Gastrocnemius medialis (tissue), 4 donors: ENCODE data around the gene UGCG. TPM values are rescaled to one million over a fixed set of nuclear protein-coding genes. Genes with fewer than 3 reads are reported as not detected.

Source experiments
- ATAC-seq, 2 donors: fragments of 150-250 bp; one replicate each; pipeline ENCODE4 v1.9.1; 2016
- DNase-seq, 2 donors: peaks; one replicate each; pipeline ENCODE4 v3.0.0-alpha.2; 2019
- H3K27ac ChIP-seq, 4 donors: fragments of 200-600 bp; sonication (generic); 1 replicate in 1 of 4; 2 replicates in 3 of 4; pipeline ENCODE4 v1.5.1; 2016 to 2018; ENCODE audit warnings: mild to moderate bottlenecking in 2 of 4, moderate library complexity in 1 of 4
- H3K27me3 ChIP-seq, 3 donors: fragments of 200-600 bp; sonication (generic) in 2 of 3; 1 replicate in 1 of 3; 2 replicates in 2 of 3; pipeline versions ENCODE4 v1.5.1 to v1.6.0; 2016 to 2019; ENCODE audit warnings: mild to moderate bottlenecking in 1 of 3, moderate library complexity in 1 of 3
- H3K36me3 ChIP-seq, 2 donors: fragments of 200-600 bp; sonication (generic) in 1 of 2; one replicate each; pipeline ENCODE4 v1.5.1; 2017 to 2018
- H3K4me1 ChIP-seq, 2 donors: fragments of 200-600 bp; sonication (generic) in 1 of 2; one replicate each; pipeline ENCODE4 v1.5.1; 2016 to 2017; ENCODE audit warnings: mild to moderate bottlenecking in 2 of 2
- H3K4me3 ChIP-seq, 4 donors: fragments of 200-600 bp; sonication (generic) in 3 of 4; 1 replicate in 1 of 4; 2 replicates in 3 of 4; pipeline ENCODE4 v1.5.1; 2016 to 2019; ENCODE audit warnings: mild to moderate bottlenecking in 2 of 4
- H3K9me3 ChIP-seq, 3 donors: fragments of 200-600 bp; sonication (generic) in 2 of 3; 1 replicate in 1 of 3; 2 replicates in 2 of 3; pipeline ENCODE4 v1.5.1; 2016 to 2019
- POLR2A ChIP-seq, 2 donors: fragments of 450-650 bp; IDR thresholded peaks; one replicate each; pipeline ENCODE4 v1.6.1; 2017; ENCODE audit warnings: antibody characterized with exemption in 2 of 2, mild to moderate bottlenecking in 2 of 2, moderate library complexity in 2 of 2
- in situ Hi-C, 4 donors: fragments of 200-750 bp; cut with MboI; loops; one replicate each; pipeline versions ENCODE4 v1.15.0 to v1.8.0; 2017; ENCODE audit warnings: low sequenced_read_pairs in 4 of 4
- intact Hi-C: fragments of 100-400 bp; cut with DNase I; formaldehyde crosslinking; loops from one replicate; pipeline ENCODE4 v1.15.1; 2023; ENCODE audit warnings: low total_unique reads
- microRNA-seq, 2 donors: library from miRNA; unstranded; fragments of <30 nt; microRNA quantifications; one replicate each; pipeline ENCODE4, GENCODE V29; 2016; ENCODE audit warnings: borderline replicate concordance in 2 of 2
- total RNA-seq, 4 donors: library from RNA; depleted of rRNA; stranded (reverse); fragments of >200 nt; gene quantifications; one replicate each; pipeline versions ENCODE4 v1.1.0 to v1.2.3, GENCODE V29; 2016
- TF ChIP-seq, protein P1 (sequence below), 5 experiments: fragments of 450-650 bp in 3 of 5; fragments of 200-600 bp in 2 of 5; sonication (generic) in 2 of 5; IDR thresholded peaks in 4 of 5; conservative IDR thresholded peaks in 1 of 5; 1 replicate in 4 of 5; 2 replicates in 1 of 5; pipeline ENCODE4 v1.5.1; 2016 to 2019; ENCODE audit warnings: antibody characterized with exemption in 5 of 5, mild to moderate bottlenecking in 3 of 5, moderate library complexity in 3 of 5

The UGCG gene
- total RNA-seq, 4 donors from 2014 or later: 9.1 to 18.5 (median 12.1) TPM

DNA sequence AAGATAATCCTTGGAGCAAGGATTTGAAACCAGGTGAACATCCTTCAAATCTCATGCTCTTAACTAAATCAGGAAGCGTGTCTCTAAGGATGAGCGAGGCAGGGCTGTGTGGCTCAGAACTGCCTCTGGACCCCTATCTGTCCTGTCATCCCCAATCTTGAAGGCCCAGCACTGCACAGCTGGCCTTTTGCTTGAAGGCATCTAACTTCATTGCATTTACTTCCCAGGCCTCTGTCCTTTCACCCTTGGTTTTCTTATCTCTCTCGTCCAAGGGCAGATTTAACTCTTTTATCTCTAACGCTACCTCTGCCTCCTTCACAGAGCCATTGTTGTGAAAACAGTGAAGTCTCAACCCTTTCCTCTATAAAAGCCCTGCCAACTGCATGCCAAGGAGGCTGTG, 83.8 kb downstream of the UGCG start:
- Histone ChIP-seq H3K36me3 (no peaks in the 10 kb centered on the region), H3K4me1 (no peaks in the 10 kb centered on the region), H3K9me3 (no peaks in the 10 kb centered on the region), H3K4me3 (no peak overlapping the region), H3K27ac (no peak overlapping the region), H3K27me3 (no peaks in the 10 kb centered on the region)
- TF ChIP-seq POLR2A (IDR thresholded peaks at IDR 0.05): no peak
- TF ChIP-seq, protein P1, sequence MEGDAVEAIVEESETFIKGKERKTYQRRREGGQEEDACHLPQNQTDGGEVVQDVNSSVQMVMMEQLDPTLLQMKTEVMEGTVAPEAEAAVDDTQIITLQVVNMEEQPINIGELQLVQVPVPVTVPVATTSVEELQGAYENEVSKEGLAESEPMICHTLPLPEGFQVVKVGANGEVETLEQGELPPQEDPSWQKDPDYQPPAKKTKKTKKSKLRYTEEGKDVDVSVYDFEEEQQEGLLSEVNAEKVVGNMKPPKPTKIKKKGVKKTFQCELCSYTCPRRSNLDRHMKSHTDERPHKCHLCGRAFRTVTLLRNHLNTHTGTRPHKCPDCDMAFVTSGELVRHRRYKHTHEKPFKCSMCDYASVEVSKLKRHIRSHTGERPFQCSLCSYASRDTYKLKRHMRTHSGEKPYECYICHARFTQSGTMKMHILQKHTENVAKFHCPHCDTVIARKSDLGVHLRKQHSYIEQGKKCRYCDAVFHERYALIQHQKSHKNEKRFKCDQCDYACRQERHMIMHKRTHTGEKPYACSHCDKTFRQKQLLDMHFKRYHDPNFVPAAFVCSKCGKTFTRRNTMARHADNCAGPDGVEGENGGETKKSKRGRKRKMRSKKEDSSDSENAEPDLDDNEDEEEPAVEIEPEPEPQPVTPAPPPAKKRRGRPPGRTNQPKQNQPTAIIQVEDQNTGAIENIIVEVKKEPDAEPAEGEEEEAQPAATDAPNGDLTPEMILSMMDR (IDR thresholded peaks at IDR 0.05 in 4 of 5, conservative IDR thresholded peaks at IDR 0.05 in 1 of 5): no peak
- ATAC-seq (no peak), DNase-seq (no peak)
- intact Hi-C loops: no loop called here
- in situ Hi-C loops: no loop called here

DNA sequence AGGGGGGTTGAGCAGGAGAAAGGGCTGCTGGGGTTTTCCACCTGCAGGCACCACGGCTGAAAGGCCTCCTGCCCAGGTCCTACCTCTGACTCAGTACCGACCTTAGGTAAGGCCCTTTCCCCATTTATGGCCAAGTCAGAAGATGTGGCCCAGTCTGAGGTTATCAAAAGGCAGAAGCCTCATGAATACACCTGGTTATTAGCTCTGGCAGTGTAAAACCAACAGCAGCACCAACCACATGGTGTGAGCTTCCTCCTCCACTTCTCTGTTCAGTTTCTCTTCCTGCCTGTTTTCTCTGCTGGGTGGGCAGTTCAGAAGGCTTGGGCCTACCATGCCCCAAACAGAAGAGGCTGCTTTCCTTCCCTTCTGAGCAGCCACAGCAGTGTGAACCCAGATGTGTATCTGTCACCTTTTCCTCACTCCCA, 86.9 kb downstream of the UGCG start:
- Histone ChIP-seq H3K4me1 (no peaks in the 10 kb centered on the region), H3K9me3 (no peaks in the 10 kb centered on the region), H3K4me3 (no peak overlapping the region), H3K27me3 (no peaks in the 10 kb centered on the region), H3K27ac (no peak overlapping the region), H3K36me3 (no peaks in the 10 kb centered on the region)
- no peak for ATAC-seq
- no peak for DNase-seq
- in situ Hi-C loops (no loop called here), intact Hi-C loops (no loop called here)
- TF ChIP-seq POLR2A (IDR thresholded peaks at IDR 0.05): no peak
- TF ChIP-seq, protein P1 (IDR thresholded peaks at IDR 0.05 in 4 of 5, conservative IDR thresholded peaks at IDR 0.05 in 1 of 5): no peak

DNA sequence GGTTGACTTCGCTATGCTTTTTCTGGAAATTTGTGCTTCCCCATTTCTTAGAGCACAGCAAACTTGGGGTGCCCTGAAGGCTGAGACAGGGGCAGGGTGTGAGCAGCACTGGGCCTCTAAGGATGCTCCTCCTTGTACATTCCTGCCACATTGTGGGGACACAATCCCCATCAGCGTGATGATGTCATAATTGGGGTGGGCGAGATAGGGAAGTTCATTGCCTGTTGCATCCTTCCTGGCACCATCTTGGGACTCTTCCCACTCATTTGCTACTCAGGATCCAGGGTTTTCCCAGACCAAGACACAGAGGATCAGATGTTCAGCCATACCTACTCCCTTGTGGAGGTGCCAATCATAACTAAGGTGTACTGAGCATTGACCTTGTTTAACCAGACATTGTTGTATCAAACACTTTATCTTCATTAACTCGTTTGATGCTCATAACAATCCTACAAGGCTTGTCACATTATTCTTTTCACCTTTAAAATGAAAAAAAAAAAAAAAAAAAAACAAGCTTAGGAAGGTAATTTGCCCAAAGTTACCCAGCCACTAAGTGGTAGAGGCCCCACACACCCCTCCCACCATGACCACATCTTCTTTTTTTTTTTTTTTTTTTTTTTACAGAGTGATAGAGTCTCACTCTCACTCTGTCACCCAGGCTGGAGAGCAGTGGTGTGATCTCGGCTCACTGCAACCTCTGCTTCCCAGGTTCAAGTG, 87.6 kb downstream of the UGCG start:
- H3K27ac ChIP-seq: no peak overlapping the region
- H3K4me1 ChIP-seq: no peaks in the 10 kb centered on the region
- DNase-seq: no peak
- no peaks in the 10 kb centered on the region for H3K9me3 ChIP-seq
- in situ Hi-C loops (no loop called here), intact Hi-C loops (no loop called here)
- no peaks in the 10 kb centered on the region for H3K36me3 ChIP-seq
- no peak for ATAC-seq
- TF ChIP-seq, protein P1 (IDR thresholded peaks at IDR 0.05 in 4 of 5, conservative IDR thresholded peaks at IDR 0.05 in 1 of 5): no peak
- no peak for TF ChIP-seq POLR2A (IDR thresholded peaks at IDR 0.05)
- H3K4me3 ChIP-seq: no peak overlapping the region
- no peaks in the 10 kb centered on the region for H3K27me3 ChIP-seq

Small RNA genes within 50 kb of the gene (microRNA-seq; reads per million reads assigned to microRNA genes)
- gene MIR4668: 0 reads per million in 2 donors

Other genes with a start within 250 kb of the UGCG start
- 10 to 100 TPM; 14.9 to 27.2 (median 18.3) TPM for gene GNG10, start 235.2 kb upstream of the UGCG start, total RNA-seq
- gene SHOC1, start 101.9 kb upstream of the UGCG start, total RNA-seq: not detected